HCT116 (cell line): Measurements from ENCODE around the gene RBM14. TPM values are rescaled to one million over a fixed set of nuclear protein-coding genes. Genes with fewer than 3 reads are reported as not detected.

ENCODE experiments used
- ATAC-seq: fragments of 200-7000 bp; cut with Tn5 transposase; 2 replicates; pipeline ENCODE4 v1.9.1; 2020; ENCODE audit warnings: mild to moderate bottlenecking, moderate library complexity
- BruUV-seq: library from RNA; stranded (reverse); fragments of 400-500 nt; replicated peaks from 2 replicates; lab custom pipeline; 2021; lab: Mats Ljungman, UMichigan
- CTCF ChIA-PET: fragments of 300-600 bp; sonication (Branson Sonifier 250); formaldehyde crosslinking; loops from one replicate; lab custom pipeline; 2021; ENCODE audit warnings: antibody characterized with exemption; lab: Charles Lee
- POLR2A ChIA-PET: fragments of 300-600, 350-600 bp; sonication (Branson Sonifier 250); formaldehyde crosslinking; loops from one replicate; lab custom pipeline; 2021; ENCODE audit warnings: antibody characterized with exemption; lab: Charles Lee
- RAD21 ChIA-PET, 2 experiments: fragments of 300-600 bp; sonication (Branson Sonifier 250); formaldehyde crosslinking; loops; one replicate each; lab custom pipeline; 2023; ENCODE audit warnings: low total read pairs in 2 of 2; ENCODE audit not compliant: uncharacterized antibody in 2 of 2, unreplicated experiment in 2 of 2, low non-redundant PET in 1 of 2; lab: Charles Lee
- DNase-seq: peaks from one replicate; pipeline ENCODE4 v3.0.0-alpha.2; 2010; ENCODE audit warnings: low read depth, low spot score
- H2AFZ ChIP-seq: fragments of 200-600 bp; shearing (Covaris generic), sonication (generic); 2 replicates; pipeline ENCODE4 v1.6.1; 2017; ENCODE audit warnings: low read depth, mixed run types, mixed read lengths, antibody characterized with exemption, low read length; ENCODE audit not compliant: poor library complexity, severe bottlenecking
- H3K27ac ChIP-seq: 2 replicates; pipeline ENCODE4 v1.5.1; 2012; ENCODE audit warnings: low read depth, low read length
- H3K27me3 ChIP-seq: fragments of 200-600 bp; sonication (generic); 2 replicates; pipeline ENCODE4 v1.6.1; 2016; ENCODE audit warnings: mixed run types, low read length, mixed read lengths; ENCODE audit not compliant: insufficient read depth
- H3K36me3 ChIP-seq, 2 experiments: fragments of 200-500 bp in 1 of 2; fragments of 200-600 bp in 1 of 2; sonication (Bioruptor generic) in 1 of 2; sonication (generic) in 1 of 2; 2 replicates each; pipeline versions ENCODE4 v1.5.1 to v1.6.1; 2014 to 2016; ENCODE audit warnings: low read length in 2 of 2, inconsistent platforms in 1 of 2, mixed read lengths in 1 of 2, mixed run types in 1 of 2; ENCODE audit not compliant: insufficient read depth in 2 of 2, control insufficient read depth in 1 of 2
- H3K4me1 ChIP-seq, 2 experiments: fragments of 200-600 bp in 1 of 2; sonication (generic) in 1 of 2; 2 replicates each; pipeline versions ENCODE4 v1.5.1 to v1.6.1; 2012 to 2017; ENCODE audit warnings: low read length in 2 of 2, inconsistent platforms in 1 of 2, mild to moderate bottlenecking in 1 of 2, mixed read lengths in 1 of 2, mixed run types in 1 of 2, moderate library complexity in 1 of 2; ENCODE audit not compliant: insufficient read depth in 2 of 2, control insufficient read depth in 1 of 2
- H3K4me2 ChIP-seq: fragments of 200-600 bp; sonication (generic); 2 replicates; pipeline ENCODE4 v1.6.1; 2017; ENCODE audit warnings: mixed run types, low read length, mixed read lengths
- H3K4me3 ChIP-seq, 2 experiments: fragments of 200-600 bp in 1 of 2; sonication (generic) in 1 of 2; replicated peaks in 1 of 2; 2 replicates each; pipeline ENCODE4 v1.5.1; 2011 to 2016; ENCODE audit warnings: low read length in 2 of 2, control low read depth in 1 of 2, low read depth in 1 of 2, mild to moderate bottlenecking in 1 of 2, mixed read lengths in 1 of 2, mixed run types in 1 of 2
- H3K79me2 ChIP-seq: fragments of 200-600 bp; sonication (generic); 2 replicates; pipeline ENCODE4 v1.6.1; 2017; ENCODE audit warnings: mild to moderate bottlenecking, mixed run types, low read length, moderate library complexity, mixed read lengths; ENCODE audit not compliant: insufficient read depth
- H3K9ac ChIP-seq: fragments of 200-600 bp; sonication (generic); 2 replicates; pipeline ENCODE4 v1.6.1; 2016; ENCODE audit warnings: low read length, mixed read lengths
- H3K9me2 ChIP-seq: fragments of 200-600 bp; sonication (generic), shearing (Covaris generic); 2 replicates; pipeline ENCODE4 v1.6.1; 2017; ENCODE audit warnings: mixed run types, mild to moderate bottlenecking, moderate library complexity; ENCODE audit not compliant: insufficient read depth
- H3K9me3 ChIP-seq, 2 experiments: fragments of 200-500 bp in 1 of 2; fragments of 200-600 bp in 1 of 2; sonication (Bioruptor generic) in 1 of 2; sonication (generic) in 1 of 2; 2 replicates each; pipeline ENCODE4 v1.6.1; 2014 to 2017; ENCODE audit warnings: low read length in 2 of 2, mixed read lengths in 2 of 2, inconsistent platforms in 1 of 2, low read depth in 1 of 2, mild to moderate bottlenecking in 1 of 2, mixed run types in 1 of 2, moderate library complexity in 1 of 2; ENCODE audit not compliant: control insufficient read depth in 1 of 2, insufficient read depth in 1 of 2
- H4K20me1 ChIP-seq: fragments of 200-600 bp; sonication (generic), shearing (Covaris generic); 2 replicates; pipeline ENCODE4 v1.6.1; 2017; ENCODE audit warnings: mixed run types, mild to moderate bottlenecking, moderate library complexity; ENCODE audit not compliant: insufficient read depth
- CBX3 ChIP-seq: IDR thresholded peaks from 2 replicates; pipeline ENCODE4 v1.6.1; 2012; ENCODE audit warnings: low read depth
- EGR1 ChIP-seq: IDR thresholded peaks from 2 replicates; pipeline ENCODE4 v1.6.1; 2012; ENCODE audit warnings: low read depth
- ELF1 ChIP-seq: IDR thresholded peaks from 2 replicates; pipeline ENCODE4 v1.6.1; 2012; ENCODE audit warnings: low read depth, borderline replicate concordance
- EZH2 ChIP-seq: fragments of 200-600 bp; sonication (generic); IDR thresholded peaks from 2 replicates; pipeline ENCODE4 v1.6.1; 2017; ENCODE audit warnings: antibody characterized with exemption, mixed run types
- EZH2phosphoT487 ChIP-seq: fragments of 200-600 bp; IDR thresholded peaks from 2 replicates; pipeline ENCODE4 v1.6.1; 2018; ENCODE audit warnings: antibody characterized with exemption, borderline replicate concordance
- POLR2AphosphoS5 ChIP-seq: IDR thresholded peaks from 2 replicates; pipeline ENCODE4 v1.6.1; 2011; ENCODE audit warnings: mild to moderate bottlenecking, low read depth, low read length, moderate library complexity
- REST ChIP-seq: IDR thresholded peaks from 2 replicates; pipeline ENCODE4 v1.6.1; 2012; ENCODE audit warnings: low read depth
- SP1 ChIP-seq: IDR thresholded peaks from 2 replicates; pipeline ENCODE4 v1.6.1; 2012; ENCODE audit warnings: low read depth
- SRF ChIP-seq: IDR thresholded peaks from 2 replicates; pipeline ENCODE4 v1.6.1; 2012; ENCODE audit warnings: low read depth
- TCF7L2 ChIP-seq: IDR thresholded peaks from 2 replicates; pipeline ENCODE4 v1.7.0; 2011; ENCODE audit warnings: borderline replicate concordance, inconsistent platforms; ENCODE audit not compliant: insufficient read depth, insufficient read length; ENCODE audit errors: extremely low read depth
- ZBTB33 ChIP-seq: IDR thresholded peaks from 2 replicates; pipeline ENCODE4 v1.6.1; 2011; ENCODE audit warnings: mild to moderate bottlenecking, low read length, moderate library complexity; ENCODE audit not compliant: insufficient replicate concordance; ENCODE audit errors: extremely low read depth
- ZNF274 ChIP-seq: fragments of 200-500 bp; sonication (Bioruptor generic); IDR thresholded peaks from 2 replicates; pipeline ENCODE4 v1.6.1; 2014; ENCODE audit warnings: mild to moderate bottlenecking, low read depth, low read length, inconsistent platforms
- intact Hi-C: fragments of 100-400 bp; cut with micrococcal nuclease; formaldehyde crosslinking; loops from 2 replicates; pipeline ENCODE4 v1.10.0; 2022
- total RNA-seq: library from RNA; stranded (reverse); gene quantifications from one replicate; pipeline ENCODE4 v1.2.1, GENCODE V29; 2021; ENCODE audit not compliant: unreplicated experiment
- TF ChIP-seq, protein P1 (sequence below), 3 experiments: fragments of 200-600 bp in 1 of 3; sonication (generic) in 1 of 3; IDR thresholded peaks in 2 of 3; conservative IDR thresholded peaks in 1 of 3; 2 replicates each; pipeline ENCODE4 v1.5.1; 2012 to 2017; ENCODE audit warnings: low read depth in 2 of 3, low read length in 2 of 3, antibody characterized with exemption in 1 of 3, borderline replicate concordance in 1 of 3, control low read depth in 1 of 3, mild to moderate bottlenecking in 1 of 3, mixed read lengths in 1 of 3, mixed run types in 1 of 3, moderate library complexity in 1 of 3; ENCODE audit not compliant: insufficient read depth in 1 of 3

Gene RBM14
- total RNA-seq, 1 experiment from 2014 or later, result 95.3 TPM

DNA sequence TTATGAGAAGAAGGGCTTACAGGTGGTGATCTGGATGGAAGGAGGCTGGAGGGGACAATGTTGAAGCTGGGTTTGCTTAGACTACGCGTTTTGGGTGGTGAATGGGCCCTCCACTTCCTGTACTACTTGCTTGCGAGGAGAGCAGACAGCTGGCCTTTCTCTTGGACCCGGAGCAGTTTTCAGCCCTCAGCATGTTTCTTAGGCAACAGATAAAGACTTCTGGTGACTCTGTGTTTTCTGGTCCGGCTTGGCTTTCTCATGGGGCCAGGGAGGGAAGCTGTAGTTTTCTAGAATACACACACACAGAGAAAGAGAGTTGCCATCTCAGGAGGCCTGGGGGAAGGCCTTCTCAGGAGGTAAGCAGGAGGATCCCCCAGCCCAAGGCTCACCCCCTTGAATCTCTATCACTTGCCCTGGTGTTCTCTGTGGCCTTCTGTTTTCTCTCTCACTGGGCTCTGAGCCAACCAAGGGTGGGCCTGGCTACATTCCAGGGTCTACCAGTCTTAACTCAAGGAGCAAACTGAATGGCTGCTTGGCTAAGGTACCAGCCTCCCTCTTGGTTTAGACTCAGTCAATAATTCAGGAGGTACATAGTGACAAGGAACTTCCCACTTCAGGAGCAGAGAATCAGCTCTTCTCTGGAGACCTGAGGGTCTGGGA is 21.1 kb upstream of the RBM14 start:
- CTCF ChIA-PET, result no interaction called here
- DNase-seq, result no peak

More for the DNA sequence above, 21.1 kb upstream of the RBM14 start:
- Histone ChIP-seq H3K27ac (no peak overlapping the region), H4K20me1 (no peaks in the 10 kb centered on the region), H2AFZ (no peak overlapping the region), H3K9ac (no peak overlapping the region), H3K4me1 (peaks cover 4 to 20% of the 10 kb centered on the region in 2 experiments), H3K4me3 (no peak overlapping the region)
- intact Hi-C loops, result no loop called here
- ATAC-seq, result no peak
- RAD21 ChIA-PET, result no interaction called here
- no TSS peak for BruUV-seq
- TF ChIP-seq ZBTB33, result no peak
- no peak for TF ChIP-seq EZH2phosphoT487
- TF ChIP-seq, protein P1, sequence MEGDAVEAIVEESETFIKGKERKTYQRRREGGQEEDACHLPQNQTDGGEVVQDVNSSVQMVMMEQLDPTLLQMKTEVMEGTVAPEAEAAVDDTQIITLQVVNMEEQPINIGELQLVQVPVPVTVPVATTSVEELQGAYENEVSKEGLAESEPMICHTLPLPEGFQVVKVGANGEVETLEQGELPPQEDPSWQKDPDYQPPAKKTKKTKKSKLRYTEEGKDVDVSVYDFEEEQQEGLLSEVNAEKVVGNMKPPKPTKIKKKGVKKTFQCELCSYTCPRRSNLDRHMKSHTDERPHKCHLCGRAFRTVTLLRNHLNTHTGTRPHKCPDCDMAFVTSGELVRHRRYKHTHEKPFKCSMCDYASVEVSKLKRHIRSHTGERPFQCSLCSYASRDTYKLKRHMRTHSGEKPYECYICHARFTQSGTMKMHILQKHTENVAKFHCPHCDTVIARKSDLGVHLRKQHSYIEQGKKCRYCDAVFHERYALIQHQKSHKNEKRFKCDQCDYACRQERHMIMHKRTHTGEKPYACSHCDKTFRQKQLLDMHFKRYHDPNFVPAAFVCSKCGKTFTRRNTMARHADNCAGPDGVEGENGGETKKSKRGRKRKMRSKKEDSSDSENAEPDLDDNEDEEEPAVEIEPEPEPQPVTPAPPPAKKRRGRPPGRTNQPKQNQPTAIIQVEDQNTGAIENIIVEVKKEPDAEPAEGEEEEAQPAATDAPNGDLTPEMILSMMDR (IDR thresholded peaks at IDR 0.05 in 2 of 3, conservative IDR thresholded peaks at IDR 0.05 in 1 of 3; ENCODE audit: borderline replicate concordance in 1 of 3, insufficient read depth in 1 of 3, low read depth in 2 of 3, low read length in 2 of 3), result no peak
- TF ChIP-seq POLR2AphosphoS5, result no peak
- no peak for TF ChIP-seq CBX3
- TF ChIP-seq EGR1, result no peak
- TF ChIP-seq SP1, result no peak
- TF ChIP-seq TCF7L2, result no peak
- no peak for TF ChIP-seq REST
- no peak for TF ChIP-seq ZNF274
- TF ChIP-seq ELF1, result no peak
- no peak for TF ChIP-seq SRF
- no peak for TF ChIP-seq EZH2
- TF ChIP-seq, all 23 proteins: peak for 0
- no peaks in the 10 kb centered on the region for H3K27me3 ChIP-seq
- peaks cover 0 to 2% of the 10 kb centered on the region in 2 experiments; a peak in 1 of 4 replicates for H3K9me3 ChIP-seq
- no peak overlapping the region for H3K4me2 ChIP-seq
- H3K9me2 ChIP-seq, result no peaks in the 10 kb centered on the region
- peaks cover 2 to 4% of the 10 kb centered on the region in 2 experiments; a peak in 1 of 4 replicates for H3K36me3 ChIP-seq
- H3K79me2 ChIP-seq, result peaks cover 12% of the 10 kb centered on the region; the same call in 1 of the 2 replicates
- POLR2A ChIA-PET, result no interaction called here
